Measurements from ENCODE around the gene ACTRT2.

Gene ACTRT2

DNA sequence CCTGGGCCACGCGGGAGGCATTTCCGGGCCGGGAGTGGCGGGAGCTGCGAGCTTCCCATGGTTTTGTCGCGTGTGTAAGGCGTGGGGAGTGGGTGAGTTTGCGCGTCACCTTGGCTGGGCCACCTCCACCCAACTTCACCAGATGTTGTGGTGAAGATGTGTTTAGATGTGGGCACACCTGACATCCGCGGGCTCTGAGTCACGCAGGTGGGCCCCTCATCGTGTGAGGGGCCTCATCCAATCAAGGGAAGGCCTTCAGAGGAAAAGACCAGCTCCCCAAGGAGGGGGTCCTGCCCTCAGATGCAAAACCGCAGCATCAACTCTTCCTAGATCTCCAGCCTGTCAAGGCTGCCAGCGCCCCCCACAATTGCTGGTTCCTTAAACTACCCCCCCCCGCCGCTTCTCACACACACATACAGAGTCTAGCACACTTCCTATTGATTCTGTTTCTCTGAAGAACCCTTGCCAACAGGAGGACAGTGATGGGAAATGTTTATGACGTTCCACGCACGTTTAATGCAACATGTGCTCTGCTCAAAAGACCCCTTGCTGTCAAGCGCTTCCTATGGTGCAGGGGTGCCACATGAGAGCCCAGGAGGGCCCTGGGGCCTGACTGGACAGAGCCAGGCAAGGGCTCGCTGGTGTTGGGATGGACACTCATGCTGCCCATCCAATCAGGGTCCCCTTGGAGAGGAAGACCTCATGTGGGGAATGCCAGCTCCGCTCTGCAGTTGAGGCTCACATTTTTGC, 11.9 kb downstream of the ACTRT2 start:
- DNase-seq (ENCODE audit: low spot score) = no peak

GRCh38 chr1:3033790-3034090, 12.5 kb downstream of the ACTRT2 start:
- no peak for DNase-seq (ENCODE audit: low spot score)

DNA sequence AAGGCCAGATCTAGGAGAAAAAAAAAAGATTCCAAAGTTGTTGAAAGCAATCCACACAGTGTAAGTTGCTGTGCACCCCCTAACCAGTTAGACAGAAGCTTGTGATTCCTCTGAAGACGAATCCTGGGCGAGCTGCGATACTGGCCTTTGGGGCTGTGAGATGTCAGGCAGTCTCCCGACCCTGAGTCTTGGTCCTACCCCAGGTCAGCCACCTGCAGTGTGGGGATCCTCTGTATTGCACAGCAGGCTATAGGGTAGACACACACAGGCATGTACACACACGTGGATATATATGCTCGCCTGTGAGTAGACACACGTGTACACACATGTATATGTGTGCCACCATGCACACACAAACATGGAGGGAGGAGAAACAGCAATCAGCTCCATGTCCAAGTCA, 12.9 kb downstream of the ACTRT2 start:
- no peak for DNase-seq (ENCODE audit: low spot score)

GRCh38 chr1:3034728-3035562, 13.7 kb downstream of the ACTRT2 start:
- DNase-seq (ENCODE audit: low spot score) = no peak

GRCh38 chr1:3035563-3036446, 14.5 kb downstream of the ACTRT2 start:
- no peak for DNase-seq (ENCODE audit: low spot score)

- DNase-seq (ENCODE audit: low spot score) = no peak
Observed at GRCh38 chr1:3036447-3037280, 15.4 kb downstream of the ACTRT2 start.

DNA sequence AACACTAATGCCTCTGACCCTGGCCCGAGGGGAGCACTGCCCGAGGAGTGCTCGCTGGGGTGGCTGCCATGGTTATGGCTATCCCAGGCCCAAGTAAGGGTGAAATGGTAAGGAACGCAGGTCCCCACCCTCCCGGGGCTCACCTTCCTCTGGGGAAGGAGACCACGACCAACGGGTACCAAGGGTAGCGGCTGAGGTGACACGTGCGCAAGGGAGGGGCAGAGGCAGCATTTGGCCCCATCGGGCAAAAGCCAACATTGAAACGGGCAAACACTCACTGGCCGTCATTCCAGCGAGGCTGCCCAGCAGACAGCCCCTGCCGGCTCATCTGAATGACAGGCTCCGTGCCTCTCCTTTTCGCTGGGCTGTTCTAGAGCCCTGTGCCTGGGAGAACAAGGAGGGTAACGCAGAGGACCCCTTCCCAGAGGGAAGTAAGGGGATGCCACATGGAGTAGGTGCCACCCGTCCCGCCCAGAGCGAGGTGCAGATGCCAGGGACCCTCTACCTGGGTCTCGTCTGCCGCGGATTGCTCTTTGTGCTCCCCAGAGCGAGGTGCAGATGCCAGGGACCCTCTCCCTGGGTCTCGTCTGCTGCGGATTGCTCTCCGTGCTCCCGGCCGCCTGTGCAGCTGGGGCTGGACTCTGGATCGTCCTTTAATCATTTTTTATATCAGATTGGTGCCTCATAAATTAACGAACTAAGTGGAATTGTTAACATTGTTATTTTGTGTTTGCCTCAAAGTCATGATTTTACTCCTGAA, 16.2 kb downstream of the ACTRT2 start:
- no peak for DNase-seq (ENCODE audit: low spot score)

DNA sequence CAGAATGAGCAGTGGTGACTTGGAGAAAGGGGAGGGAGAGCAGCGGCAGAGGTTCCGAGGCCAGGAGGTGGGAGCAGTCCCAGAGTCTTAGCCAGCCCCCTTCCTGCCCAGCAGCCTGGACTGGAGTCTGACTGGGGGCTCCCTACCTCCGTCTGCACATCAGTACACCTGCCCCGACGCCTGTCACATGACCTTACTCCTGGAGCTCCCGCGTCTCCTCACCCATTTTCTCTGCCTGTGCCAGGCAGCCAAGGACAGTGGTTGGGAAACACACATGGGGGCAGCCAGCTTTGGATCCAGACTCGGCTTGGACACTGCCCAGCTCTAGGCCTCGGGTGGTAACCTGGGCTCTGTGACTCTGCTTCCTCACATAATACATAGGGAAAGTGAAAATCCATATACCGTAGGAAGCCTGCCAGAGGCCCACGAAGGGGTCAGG, 16.9 kb downstream of the ACTRT2 start:
- DNase-seq (ENCODE audit: low spot score) = no peak

- DNase-seq (ENCODE audit: low spot score) = no peak
Observed at GRCh38 chr1:3038571-3039181, 17.4 kb downstream of the ACTRT2 start.

- no peak for DNase-seq (ENCODE audit: low spot score)
Observed at GRCh38 chr1:3040004-3040403, 18.7 kb downstream of the ACTRT2 start.

DNA sequence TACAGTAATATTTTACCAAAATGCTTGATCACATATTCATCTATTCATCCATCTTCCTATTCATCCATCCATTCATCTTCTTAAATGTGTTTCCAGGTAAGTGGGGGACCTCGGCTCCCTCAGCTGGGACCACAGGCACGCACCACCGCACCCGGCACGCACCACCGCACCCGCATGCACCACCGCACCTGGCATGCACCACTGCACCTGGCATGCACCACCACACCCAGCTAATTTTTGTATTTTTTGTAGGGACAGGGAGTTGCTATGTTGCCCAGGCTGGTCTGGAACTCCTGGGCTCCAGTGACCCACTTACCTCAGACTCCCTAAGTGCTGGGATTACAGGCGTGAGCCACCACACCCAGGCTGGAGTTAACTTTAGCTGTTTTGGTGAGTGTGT, 21.2 kb downstream of the ACTRT2 start:
- no peak for DNase-seq (ENCODE audit: low spot score)

- DNase-seq (ENCODE audit: low spot score) = no peak
Observed at GRCh38 chr1:3049164-3049563, 27.9 kb downstream of the ACTRT2 start.

DNA sequence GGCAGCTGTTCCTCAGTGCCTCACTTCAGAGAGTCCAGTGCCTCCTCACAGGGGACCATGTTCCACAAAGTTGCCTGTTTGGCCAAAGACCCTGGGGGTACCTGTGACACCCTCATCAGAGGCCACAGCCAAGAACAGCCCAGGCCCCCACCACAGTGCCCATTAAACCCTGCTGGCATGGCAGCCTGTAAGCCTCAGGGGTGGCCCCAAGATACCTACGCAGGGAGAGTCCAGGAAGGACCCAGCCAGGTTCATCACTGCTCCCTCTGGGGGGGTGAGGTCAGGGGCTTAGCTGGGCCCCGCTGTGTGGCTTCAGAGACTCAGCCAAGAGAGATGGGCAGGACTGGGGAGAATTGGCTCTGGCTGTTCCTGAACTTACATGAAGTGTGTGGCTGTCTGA, 28.6 kb downstream of the ACTRT2 start:
- DNase-seq (ENCODE audit: low spot score) = no peak

- no peak for DNase-seq (ENCODE audit: low spot score)
Observed at GRCh38 chr1:3050603-3051002, 29.3 kb downstream of the ACTRT2 start.

GRCh38 chr1:3051270-3052268, 30.3 kb downstream of the ACTRT2 start:
- DNase-seq (ENCODE audit: low spot score) = no peak

GRCh38 chr1:3052501-3052900, 31.2 kb downstream of the ACTRT2 start:
- no peak for DNase-seq (ENCODE audit: low spot score)

- no peak for DNase-seq (ENCODE audit: low spot score)
Observed at GRCh38 chr1:3053366-3053980, 32.2 kb downstream of the ACTRT2 start.

DNA sequence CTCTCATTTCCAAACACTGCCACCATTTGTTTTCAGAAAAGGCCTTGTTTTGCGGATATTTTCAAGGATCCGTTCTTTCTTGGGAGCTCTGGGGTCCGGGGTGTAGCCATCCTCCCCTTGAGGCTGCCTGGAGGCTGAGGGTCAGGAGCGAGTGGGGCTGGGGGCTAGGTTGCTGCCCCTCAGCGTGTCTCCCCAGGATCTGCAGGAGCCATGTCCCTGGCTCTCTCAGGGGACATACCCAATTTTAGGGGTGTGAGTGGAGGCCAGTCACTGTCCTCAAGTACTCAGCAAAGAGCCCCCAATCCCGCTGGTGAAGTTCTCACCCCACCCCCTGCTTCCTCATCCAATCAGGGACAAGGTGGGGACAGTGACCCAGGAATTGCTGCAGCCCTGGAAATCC, 32.7 kb downstream of the ACTRT2 start:
- DNase-seq (ENCODE audit: low spot score) = no peak

DNA sequence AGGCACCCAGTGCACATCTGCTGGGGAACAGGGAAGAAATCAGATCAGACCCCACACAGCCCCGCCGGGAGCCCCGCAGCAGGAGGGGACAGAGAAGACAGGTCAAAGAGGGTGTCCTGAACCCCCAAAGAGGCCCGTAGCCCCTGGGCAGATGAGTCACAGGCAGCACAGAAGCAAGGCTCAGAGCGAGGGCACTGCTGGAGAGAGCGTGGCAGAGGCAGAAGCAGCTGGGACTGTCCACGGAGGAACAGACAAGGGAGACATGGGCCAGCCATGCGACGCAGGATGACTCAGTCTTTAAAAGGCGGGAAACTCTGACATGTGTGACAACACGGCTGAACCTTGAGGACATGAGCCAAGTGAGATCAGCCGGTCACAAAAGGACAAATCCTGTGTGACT, 33.2 kb downstream of the ACTRT2 start:
- DNase-seq (ENCODE audit: low spot score) = no peak
